SU-DHL-6 (cell line): ENCODE results near the gene HMG20B.

ENCODE experiments used
- EZH2phosphoT487 ChIP-seq: fragments of 200-600 bp; sonication (generic), shearing (Covaris generic); conservative IDR thresholded peaks from 2 replicates; pipeline ENCODE4 v1.6.1; 2018; ENCODE audit warnings: mild to moderate bottlenecking, antibody characterized with exemption, low read length, moderate library complexity, mixed read lengths
- TF ChIP-seq, protein P1 (sequence below): fragments of 200-600 bp; sonication (generic); IDR thresholded peaks from one replicate; pipeline ENCODE4 v1.5.1; 2017; ENCODE audit warnings: antibody characterized with exemption, mild to moderate bottlenecking, low read length, moderate library complexity; ENCODE audit not compliant: insufficient read depth, poor library complexity, severe bottlenecking

DNA sequence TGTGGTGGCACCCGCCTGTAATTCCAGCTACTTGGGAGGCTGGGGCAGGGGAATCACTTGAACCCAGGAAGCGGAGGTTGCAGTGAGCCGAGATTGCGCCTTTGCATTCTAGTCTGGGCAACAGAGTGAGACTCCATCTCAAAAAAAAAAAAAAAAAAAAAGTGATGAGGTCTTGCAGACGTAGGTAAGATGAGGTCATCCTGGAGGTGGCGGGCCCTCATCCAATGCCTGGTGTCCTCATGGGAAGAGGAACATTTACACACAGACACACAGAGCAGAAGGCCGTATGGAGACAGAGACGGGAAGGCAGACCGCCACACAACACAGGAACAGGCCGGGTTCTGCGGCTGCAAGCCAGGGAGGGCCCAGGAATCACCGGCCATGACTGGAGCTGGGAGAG lies 49.5 kb downstream of the HMG20B start:
- TF ChIP-seq, protein P1, sequence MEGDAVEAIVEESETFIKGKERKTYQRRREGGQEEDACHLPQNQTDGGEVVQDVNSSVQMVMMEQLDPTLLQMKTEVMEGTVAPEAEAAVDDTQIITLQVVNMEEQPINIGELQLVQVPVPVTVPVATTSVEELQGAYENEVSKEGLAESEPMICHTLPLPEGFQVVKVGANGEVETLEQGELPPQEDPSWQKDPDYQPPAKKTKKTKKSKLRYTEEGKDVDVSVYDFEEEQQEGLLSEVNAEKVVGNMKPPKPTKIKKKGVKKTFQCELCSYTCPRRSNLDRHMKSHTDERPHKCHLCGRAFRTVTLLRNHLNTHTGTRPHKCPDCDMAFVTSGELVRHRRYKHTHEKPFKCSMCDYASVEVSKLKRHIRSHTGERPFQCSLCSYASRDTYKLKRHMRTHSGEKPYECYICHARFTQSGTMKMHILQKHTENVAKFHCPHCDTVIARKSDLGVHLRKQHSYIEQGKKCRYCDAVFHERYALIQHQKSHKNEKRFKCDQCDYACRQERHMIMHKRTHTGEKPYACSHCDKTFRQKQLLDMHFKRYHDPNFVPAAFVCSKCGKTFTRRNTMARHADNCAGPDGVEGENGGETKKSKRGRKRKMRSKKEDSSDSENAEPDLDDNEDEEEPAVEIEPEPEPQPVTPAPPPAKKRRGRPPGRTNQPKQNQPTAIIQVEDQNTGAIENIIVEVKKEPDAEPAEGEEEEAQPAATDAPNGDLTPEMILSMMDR: no peak
- TF ChIP-seq EZH2phosphoT487: no peak
